ENCODE data around the gene LINC01488. TPM values are rescaled to one million over a fixed set of nuclear protein-coding genes. Genes with fewer than 3 reads are reported as not detected.

Gene LINC01488
- total RNA-seq, 2 experiments from 2014 or later = not detected

- DNase-seq = no peak
- H3K27me3 Mint-ChIP-seq = no peaks in the 10 kb centered on the region
These were observed 5.4 kb downstream of the LINC01488 start for GRCh38 chr11:69486773-69487291.

GRCh38 chr11:69487391-69487790 is 5.9 kb downstream of the LINC01488 start:
- Histone ChIP-seq H3K27me3 (ENCODE audit: control insufficient read depth in 1 of 2, insufficient read depth in 2 of 2, low read length in 2 of 2) (no peaks in the 10 kb centered on the region), H3K4me1 (ENCODE audit: insufficient read depth, low read length) (no peaks in the 10 kb centered on the region), H3K27ac (ENCODE audit: low read depth in 1 of 2, low read length in 2 of 2) (no peak overlapping the region), H3K4me3 (ENCODE audit: low read length) (no peak overlapping the region), H3K36me3 (ENCODE audit: insufficient read depth, low read length) (no peaks in the 10 kb centered on the region), H3K9me3 (ENCODE audit: control insufficient read depth in 1 of 2, insufficient read depth in 1 of 2, low read length in 2 of 2) (peaks cover 1 to 14% of the 10 kb centered on the region in 2 experiments)
- ChIA-PET CTCF (no interaction called here), POLR2A (no interaction called here)
- TF ChIP-seq CTCF (IDR thresholded peaks at IDR 0.05) = no peak
- intact Hi-C loops (cut with DNase I, micrococcal nuclease) = no loop called here
- no peaks in the 10 kb centered on the region for H3K9me3 Mint-ChIP-seq
- no peaks in the 10 kb centered on the region for H3K36me3 Mint-ChIP-seq (ENCODE audit: low read depth)
- no peaks in the 10 kb centered on the region for H3K4me1 Mint-ChIP-seq (ENCODE audit: low read depth)
- ATAC-seq (ENCODE audit: poor library complexity) (no peak), DNase-seq (no peak)
- no peaks in the 10 kb centered on the region for H3K27me3 Mint-ChIP-seq
- no peak overlapping the region for H3K4me3 Mint-ChIP-seq
- H3K27ac Mint-ChIP-seq = no peak overlapping the region

More at GRCh38 chr11:69486773-69487291, 5.4 kb downstream of the LINC01488 start:
- H3K27me3 ChIP-seq (ENCODE audit: control insufficient read depth in 1 of 2, insufficient read depth in 2 of 2, low read length in 2 of 2) = no peaks in the 10 kb centered on the region
- ATAC-seq (ENCODE audit: poor library complexity) = no peak
- ChIA-PET POLR2A (no interaction called here), CTCF (no interaction called here)
- no peaks in the 10 kb centered on the region for H3K36me3 ChIP-seq (ENCODE audit: insufficient read depth, low read length)
- no peak overlapping the region for H3K4me3 Mint-ChIP-seq
- no peaks in the 10 kb centered on the region for H3K36me3 Mint-ChIP-seq (ENCODE audit: low read depth)
- H3K27ac Mint-ChIP-seq = no peak overlapping the region
- H3K9me3 ChIP-seq (ENCODE audit: control insufficient read depth in 1 of 2, insufficient read depth in 1 of 2, low read length in 2 of 2) = peaks cover 4 to 12% of the 10 kb centered on the region in 2 experiments
- H3K27ac ChIP-seq (ENCODE audit: low read depth in 1 of 2, low read length in 2 of 2) = no peak overlapping the region
- no peaks in the 10 kb centered on the region for H3K4me1 ChIP-seq (ENCODE audit: insufficient read depth, low read length)
- H3K4me1 Mint-ChIP-seq (ENCODE audit: low read depth) = no peaks in the 10 kb centered on the region
- no peak for TF ChIP-seq CTCF (IDR thresholded peaks at IDR 0.05)
- no peak overlapping the region for H3K4me3 ChIP-seq (ENCODE audit: low read length)
- intact Hi-C loops (cut with DNase I, micrococcal nuclease) = no loop called here
- H3K9me3 Mint-ChIP-seq = no peaks in the 10 kb centered on the region

GRCh38 chr11:69487849-69488542 is 6.5 kb downstream of the LINC01488 start:
- Histone ChIP-seq H3K4me1 (ENCODE audit: insufficient read depth, low read length) (no peaks in the 10 kb centered on the region), H3K36me3 (ENCODE audit: insufficient read depth, low read length) (no peaks in the 10 kb centered on the region), H3K4me3 (ENCODE audit: low read length) (no peak overlapping the region), H3K27me3 (ENCODE audit: control insufficient read depth in 1 of 2, insufficient read depth in 2 of 2, low read length in 2 of 2) (no peaks in the 10 kb centered on the region), H3K27ac (ENCODE audit: low read depth in 1 of 2, low read length in 2 of 2) (no peak overlapping the region), H3K9me3 (ENCODE audit: control insufficient read depth in 1 of 2, insufficient read depth in 1 of 2, low read length in 2 of 2) (peaks cover 0 to 14% of the 10 kb centered on the region in 2 experiments)
- Mint-ChIP-seq H3K27me3 (no peaks in the 10 kb centered on the region), H3K9me3 (no peaks in the 10 kb centered on the region), H3K27ac (no peak overlapping the region), H3K4me3 (no peak overlapping the region), H3K36me3 (ENCODE audit: low read depth) (no peaks in the 10 kb centered on the region), H3K4me1 (ENCODE audit: low read depth) (no peaks in the 10 kb centered on the region)
- ChIA-PET POLR2A (no interaction called here), CTCF (no interaction called here)
- ATAC-seq (ENCODE audit: poor library complexity) = no peak
- no peak for DNase-seq
- TF ChIP-seq CTCF (IDR thresholded peaks at IDR 0.05) = no peak
- intact Hi-C loops (cut with DNase I, micrococcal nuclease) = no loop called here

Data from CD4-positive, alpha-beta T cell (primary cell).